LHCN-M2 (cell line): ENCODE results near the gene MPP3. TPM values are rescaled to one million over a fixed set of nuclear protein-coding genes. Genes with fewer than 3 reads are reported as not detected.

Source experiments
- DNase-seq: peaks from one replicate; pipeline ENCODE4 v3.0.0-alpha.2; 2012; ENCODE audit warnings: low read depth
- total RNA-seq: library from RNA; depleted of rRNA; stranded (reverse); fragments of >200 nt; gene quantifications from 2 replicates; pipeline ENCODE4 v1.2.3, GENCODE V29; 2014

MPP3 gene
- total RNA-seq, 1 experiment from 2014 or later = 4.1 TPM

DNA sequence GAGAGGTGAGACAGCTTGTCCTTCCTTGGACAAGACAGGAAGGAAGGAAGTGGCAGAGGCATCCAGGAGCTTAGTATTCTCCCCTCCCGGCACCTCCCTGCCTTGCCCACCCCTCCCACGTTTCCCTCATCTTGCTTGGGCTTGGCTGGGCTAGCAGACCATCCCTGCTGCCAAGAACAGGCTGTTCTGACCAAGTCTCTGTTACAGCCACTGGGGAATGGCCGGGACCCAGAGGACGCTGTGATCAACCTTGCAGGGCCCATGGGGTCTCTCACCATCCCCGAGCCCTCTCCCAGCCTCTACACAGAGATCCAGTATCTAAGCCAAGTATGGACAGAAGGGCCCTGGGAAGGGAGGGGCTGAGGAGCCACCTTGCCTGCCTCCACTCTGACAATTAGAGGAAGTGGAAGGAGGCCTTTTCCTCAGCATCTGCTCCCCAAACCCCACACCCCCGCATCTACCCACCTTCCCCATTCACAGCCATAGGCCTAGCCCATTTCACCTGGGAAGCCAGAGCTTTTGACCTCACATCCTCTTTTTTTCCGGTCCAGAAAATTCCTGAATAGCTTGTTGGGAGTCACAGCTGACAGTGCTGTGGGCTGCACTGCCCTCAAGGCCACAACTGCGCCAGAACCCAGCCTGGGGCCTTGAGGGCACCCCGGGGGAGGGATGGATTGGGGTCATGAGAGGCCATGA lies 28.1 kb upstream of the MPP3 start:
- no peak for DNase-seq

DNA sequence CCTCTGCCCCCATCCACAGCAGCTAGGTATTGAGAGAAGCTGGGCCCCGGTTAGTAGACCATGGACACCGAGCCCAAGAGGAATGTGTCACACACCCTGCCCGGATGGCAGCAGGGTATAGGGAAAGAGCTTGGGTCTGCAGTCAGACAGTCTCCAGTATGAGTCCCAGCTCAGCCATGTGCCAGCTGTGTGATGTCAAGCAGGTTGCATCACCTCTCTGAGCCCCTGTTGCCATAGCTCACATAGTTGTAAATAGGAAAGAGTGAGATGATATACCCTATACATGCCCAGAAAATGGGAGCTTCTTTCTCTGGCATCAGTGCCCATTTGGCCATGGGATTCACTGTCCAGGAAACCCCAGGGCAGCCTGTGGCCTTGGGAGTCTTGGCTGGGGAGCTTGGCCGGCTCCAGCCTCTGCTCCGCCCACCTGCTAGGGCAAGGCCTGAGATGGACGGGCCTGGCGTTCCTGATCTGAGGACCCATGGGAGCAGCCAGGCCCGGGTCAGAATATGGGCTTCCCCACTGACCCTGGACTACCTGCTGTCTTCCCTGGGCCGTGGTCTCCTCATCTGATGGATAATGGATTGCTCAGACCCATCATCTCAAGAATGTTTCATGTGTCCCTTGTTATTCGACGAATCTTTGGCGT lies 27.3 kb upstream of the MPP3 start:
- peak; percentile 4 for DNase-seq

- no peak for DNase-seq
Measured at GRCh38 chr17:43857957-43858600, 25.1 kb upstream of the MPP3 start.

DNA sequence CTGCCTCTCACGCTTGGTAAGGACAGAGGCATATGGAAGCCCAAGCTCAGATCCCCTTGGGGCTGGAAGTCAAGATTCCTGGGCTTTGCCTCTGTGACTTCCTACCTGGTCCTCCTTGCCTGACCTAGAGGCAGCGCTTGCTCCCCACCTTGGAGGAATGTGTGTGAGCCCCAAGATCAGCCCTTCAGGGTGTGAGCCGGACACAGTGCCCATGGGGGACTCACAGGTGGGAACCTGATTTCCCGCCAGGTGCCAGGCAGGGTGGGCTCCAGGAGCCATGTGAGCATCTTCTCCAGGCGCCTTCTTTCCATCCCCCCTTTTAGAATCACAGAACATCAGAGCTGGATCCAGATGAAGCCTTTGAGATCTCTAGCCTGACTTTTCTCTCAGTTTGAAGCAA lies 24.2 kb upstream of the MPP3 start:
- no peak for DNase-seq

GRCh38 chr17:43856141-43856540 lies 23.2 kb upstream of the MPP3 start:
- DNase-seq = no peak

DNA sequence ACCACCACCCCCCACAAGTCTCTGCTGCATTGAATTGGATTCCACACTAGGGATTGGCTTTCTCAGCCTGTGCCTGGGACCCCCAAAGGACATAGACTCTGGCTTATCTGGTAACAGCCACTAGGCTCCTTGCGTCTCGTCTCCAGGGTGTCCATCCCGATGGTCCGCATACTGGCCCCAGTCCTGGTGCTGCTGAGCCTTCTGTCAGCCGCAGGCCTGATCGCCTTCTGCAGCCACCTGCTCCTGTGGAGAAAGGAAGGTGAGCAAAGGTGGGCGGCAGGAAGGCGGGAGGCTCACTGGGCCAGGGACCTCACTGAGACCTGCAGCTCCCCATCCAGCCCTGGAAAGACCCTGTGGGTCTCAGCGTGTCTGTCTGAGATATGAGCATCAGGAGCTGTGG lies 22.1 kb upstream of the MPP3 start:
- DNase-seq = no peak

- DNase-seq = no peak
Measured at GRCh38 chr17:43854498-43854897, 21.6 kb upstream of the MPP3 start.

DNA sequence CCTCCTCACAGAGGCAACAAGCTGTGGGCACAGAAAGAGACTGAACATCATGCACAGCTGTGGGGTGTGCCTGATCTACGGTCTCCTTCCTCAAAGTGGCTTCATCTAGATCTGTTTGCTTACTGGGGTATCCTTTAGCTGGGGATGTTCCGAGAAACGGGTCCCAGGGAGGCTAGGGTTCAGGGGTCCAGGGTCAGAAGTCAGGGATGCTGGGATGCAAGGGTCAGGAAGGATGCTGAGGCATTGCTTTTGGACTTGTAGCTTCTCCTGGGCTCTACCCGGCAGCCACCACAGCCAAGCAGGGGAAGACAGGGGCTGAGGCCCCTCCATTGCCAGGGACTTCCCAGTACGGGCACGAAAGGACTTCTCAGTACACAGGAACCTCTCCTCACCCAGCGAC lies 20.6 kb upstream of the MPP3 start:
- DNase-seq = no peak

DNA sequence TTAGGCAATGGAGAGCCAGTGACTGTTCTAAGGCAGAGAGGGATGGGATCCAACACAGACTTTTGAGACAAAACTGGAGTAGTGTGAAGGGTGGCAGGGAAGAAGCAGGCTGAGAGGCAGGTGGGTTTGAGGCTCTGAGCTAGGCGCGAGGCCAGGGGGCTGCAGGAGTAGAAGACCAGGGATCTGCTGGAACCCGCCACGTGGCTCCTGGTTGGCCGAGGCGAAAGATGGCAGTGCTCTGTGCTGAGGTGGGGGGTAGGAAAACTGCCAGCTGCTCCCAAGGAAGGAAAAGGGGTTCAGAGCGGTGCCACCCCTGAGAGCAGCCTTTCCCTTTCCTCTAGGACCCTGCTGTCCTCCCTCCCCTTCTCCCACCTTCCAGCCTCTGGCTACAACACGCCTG lies 19.6 kb upstream of the MPP3 start:
- DNase-seq = no peak

DNA sequence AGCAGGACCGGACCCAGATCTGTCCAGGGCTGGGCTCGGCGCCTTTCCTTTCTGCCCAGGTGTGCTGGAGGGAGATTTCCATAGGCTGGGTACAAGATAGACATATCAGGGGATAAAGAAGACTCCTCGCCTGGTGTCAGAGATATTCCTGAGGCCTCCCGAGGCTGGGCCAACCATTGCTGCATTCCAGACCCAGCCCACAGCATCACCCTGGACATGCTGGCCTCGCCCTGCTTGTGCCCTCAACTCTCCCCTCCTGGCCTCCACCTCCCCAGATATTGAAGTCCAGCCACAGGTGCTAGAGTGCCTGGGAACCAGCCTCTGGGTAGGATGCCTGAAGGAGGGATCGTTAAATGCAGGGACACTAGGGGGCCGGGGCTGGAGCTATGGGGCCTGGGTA lies 16.2 kb upstream of the MPP3 start:
- no peak for DNase-seq

DNA sequence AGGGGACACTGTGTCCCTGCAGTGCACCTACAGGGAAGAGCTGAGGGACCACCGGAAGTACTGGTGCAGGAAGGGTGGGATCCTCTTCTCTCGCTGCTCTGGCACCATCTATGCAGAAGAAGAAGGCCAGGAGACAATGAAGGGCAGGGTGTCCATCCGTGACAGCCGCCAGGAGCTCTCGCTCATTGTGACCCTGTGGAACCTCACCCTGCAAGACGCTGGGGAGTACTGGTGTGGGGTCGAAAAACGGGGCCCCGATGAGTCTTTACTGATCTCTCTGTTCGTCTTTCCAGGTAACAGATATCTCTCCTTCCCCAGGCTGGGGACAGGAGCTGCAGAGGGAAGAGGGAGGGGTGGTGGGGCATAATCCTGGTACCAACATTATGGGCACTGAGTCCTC lies 15.7 kb upstream of the MPP3 start:
- no peak for DNase-seq

DNA sequence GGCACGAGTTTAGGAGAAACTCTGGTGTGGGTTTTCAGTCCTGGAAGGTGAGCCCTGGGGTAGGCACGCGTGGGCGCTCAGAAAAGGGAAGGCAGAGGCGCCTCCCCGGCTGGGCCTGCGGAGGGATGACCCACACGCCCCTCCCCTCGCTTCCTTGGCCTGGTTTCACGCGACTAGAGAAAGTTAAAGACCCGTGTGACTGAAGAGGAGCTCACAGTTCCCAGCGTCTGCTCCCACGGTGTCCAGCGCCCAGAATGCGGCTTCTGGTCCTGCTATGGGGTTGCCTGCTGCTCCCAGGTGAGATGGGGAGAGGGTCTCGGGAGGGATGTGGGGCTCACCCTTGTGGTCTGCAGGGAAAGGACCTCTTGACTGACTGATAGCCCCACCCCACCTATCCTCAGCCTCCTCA lies 14.0 kb upstream of the MPP3 start, which contains the start of gene CD300LG:
CD300LG (plus strand) TSS at position 214 of the 409 bp plus-strand sequence; CDS start at position 255, 41 bp downstream.
- no peak for DNase-seq

DNA sequence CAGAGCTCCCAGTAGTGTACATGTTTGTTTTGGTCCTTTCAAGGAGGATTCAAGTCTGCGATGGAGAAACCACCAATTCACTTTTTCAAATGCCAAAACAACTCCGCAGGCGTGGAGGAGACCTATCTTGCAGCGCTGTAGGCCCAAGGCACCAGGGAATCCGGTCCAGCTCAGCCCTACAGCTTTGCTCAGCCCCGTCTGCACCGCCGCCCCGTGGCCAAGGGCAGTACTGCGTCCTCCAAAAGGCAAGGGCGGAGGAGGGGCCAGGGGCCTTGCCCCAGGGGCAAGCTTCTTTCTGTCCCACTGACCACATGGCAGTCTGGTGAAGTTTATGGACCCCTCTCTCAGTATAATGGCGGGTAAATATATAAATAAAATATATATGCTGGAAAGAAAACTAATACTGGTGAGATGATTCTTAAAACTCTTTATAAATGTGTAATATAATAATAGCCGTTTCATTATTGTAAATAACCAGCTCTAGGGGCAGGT lies 13.3 kb upstream of the MPP3 start:
- peak; percentile 59 for DNase-seq

- no peak for DNase-seq
Measured at GRCh38 chr17:43845766-43846165, 12.8 kb upstream of the MPP3 start.

DNA sequence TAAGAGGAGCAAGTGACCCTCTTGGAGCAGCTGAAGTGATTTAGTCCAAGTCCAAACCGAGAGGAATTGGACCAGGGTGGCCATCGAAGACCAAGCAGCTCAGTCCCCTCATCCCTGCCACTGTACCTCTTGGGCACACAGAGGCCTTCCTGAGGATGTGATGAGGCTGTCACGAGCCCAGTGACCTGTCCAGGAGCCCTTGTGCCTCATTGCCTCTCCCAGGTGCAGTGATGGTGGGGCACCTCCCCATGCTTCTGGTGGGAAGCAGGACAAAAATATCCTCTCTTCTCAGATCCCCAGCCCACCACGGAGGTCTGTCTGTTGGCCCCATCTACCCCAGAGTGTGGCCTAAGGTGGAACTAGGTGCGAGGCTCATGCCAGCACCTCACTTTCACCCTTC lies 11.3 kb upstream of the MPP3 start:
- DNase-seq = no peak

DNA sequence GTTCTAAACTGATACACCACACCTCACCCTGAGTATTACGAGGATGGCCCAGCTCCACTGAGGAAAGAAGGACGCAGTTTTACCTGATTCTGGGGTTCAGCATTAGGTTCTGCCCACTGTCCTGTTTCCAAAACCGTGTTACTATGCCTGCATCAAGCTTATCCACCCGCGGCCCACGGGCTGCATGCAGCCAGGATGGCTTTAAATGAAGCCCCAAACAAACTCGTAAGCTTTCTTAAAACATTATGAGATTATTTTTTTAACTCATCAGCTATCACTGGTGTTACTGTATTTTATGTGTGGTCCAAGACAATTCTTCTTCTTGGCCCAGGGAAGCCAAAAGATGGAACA lies 10.0 kb upstream of the MPP3 start:
- DNase-seq = no peak

GRCh38 chr17:43842091-43842974 lies 9.4 kb upstream of the MPP3 start:
- DNase-seq = peak; percentile 77

GRCh38 chr17:43841282-43841681 lies 8.3 kb upstream of the MPP3 start:
- no peak for DNase-seq

DNA sequence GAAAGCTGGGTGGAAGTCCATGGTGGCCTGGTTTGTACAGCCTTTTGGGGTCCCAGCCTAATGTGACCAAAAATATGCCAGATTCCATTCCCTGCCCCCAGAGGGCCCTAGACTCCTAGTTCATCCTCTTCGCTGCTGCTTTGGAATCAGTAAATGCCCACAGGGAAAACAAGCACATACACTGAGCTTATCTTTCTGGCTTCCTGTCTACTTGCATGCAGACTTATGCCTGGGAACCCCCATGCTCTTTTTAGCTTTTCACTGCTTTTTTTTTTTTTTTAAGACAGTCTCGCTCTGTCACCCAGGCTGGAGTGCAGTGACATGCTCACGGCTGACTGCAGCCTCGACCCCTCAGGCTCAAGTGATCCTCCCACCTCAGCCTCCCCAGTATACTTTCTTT lies 7.9 kb upstream of the MPP3 start:
- no peak for DNase-seq

- DNase-seq = no peak
Measured at GRCh38 chr17:43839670-43840108, 6.7 kb upstream of the MPP3 start.

DNA sequence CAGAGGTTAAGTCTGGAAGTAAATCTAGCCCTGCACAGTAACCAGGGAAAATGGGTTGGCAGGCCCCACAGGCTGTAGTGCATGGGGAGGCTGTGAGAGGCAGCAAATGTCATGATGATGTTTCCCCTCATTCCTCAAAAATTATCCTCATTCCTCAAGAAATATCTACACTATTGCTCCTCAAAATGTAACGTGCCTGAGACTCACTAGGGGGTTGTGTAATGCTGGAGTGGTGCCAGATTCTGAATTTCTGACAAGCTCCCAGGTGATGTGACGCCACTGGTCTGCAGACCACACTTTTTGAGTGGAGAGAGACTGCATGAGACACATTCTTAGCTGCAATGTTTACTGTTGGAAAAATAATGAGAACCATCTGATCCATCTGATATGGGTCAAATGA lies 1.2 kb upstream of the MPP3 start:
- DNase-seq = no peak
